D341Med (cell line): ENCODE data around the gene ZC3H7B.

Source experiments
- DNase-seq: peaks from one replicate; pipeline ENCODE4 v3.0.0; 2012; ENCODE audit warnings: low spot score

ZC3H7B gene

GRCh38 chr22:41356430-41357028, 55.2 kb downstream of the ZC3H7B start:
- no peak for DNase-seq

- no peak for DNase-seq
Observed at GRCh38 chr22:41357191-41357590, 55.9 kb downstream of the ZC3H7B start.

- DNase-seq, result no peak
Observed at GRCh38 chr22:41358927-41359326, 57.6 kb downstream of the ZC3H7B start.

- no peak for DNase-seq
Observed at GRCh38 chr22:41359376-41359775, 58.1 kb downstream of the ZC3H7B start.

GRCh38 chr22:41360126-41360525, 58.8 kb downstream of the ZC3H7B start:
- no peak for DNase-seq

GRCh38 chr22:41361716-41362310, 60.5 kb downstream of the ZC3H7B start:
- DNase-seq, result no peak

GRCh38 chr22:41362615-41363014, 61.3 kb downstream of the ZC3H7B start:
- DNase-seq, result no peak

- no peak for DNase-seq
Observed at GRCh38 chr22:41364233-41364632, 62.9 kb downstream of the ZC3H7B start.

GRCh38 chr22:41364955-41365354, 63.6 kb downstream of the ZC3H7B start:
- no peak for DNase-seq

- DNase-seq, result no peak
Observed at GRCh38 chr22:41365425-41365824, 64.1 kb downstream of the ZC3H7B start.

GRCh38 chr22:41366323-41367029, 65.2 kb downstream of the ZC3H7B start:
- DNase-seq, result no peak

- DNase-seq, result peak; percentile 96
Observed at GRCh38 chr22:41367039-41367679, 65.8 kb downstream of the ZC3H7B start.

- no peak for DNase-seq
Observed at GRCh38 chr22:41367680-41368542, 66.6 kb downstream of the ZC3H7B start.

- no peak for DNase-seq
Observed at GRCh38 chr22:41368543-41369423, 67.5 kb downstream of the ZC3H7B start.

- DNase-seq, result no peak
Observed at GRCh38 chr22:41369424-41369745, 68.1 kb downstream of the ZC3H7B start.

- DNase-seq, result no peak
Observed at GRCh38 chr22:41369837-41370236, 68.5 kb downstream of the ZC3H7B start.

- no peak for DNase-seq
Observed at GRCh38 chr22:41377846-41378245, 76.5 kb downstream of the ZC3H7B start.

GRCh38 chr22:41380993-41381328, 79.6 kb downstream of the ZC3H7B start:
- no peak for DNase-seq

GRCh38 chr22:41381329-41382097, 80.2 kb downstream of the ZC3H7B start, which contains the start of gene TEF:
Gene TEF (plus strand): TSS chr22:41381942. CDS start chr22:41382045, 103 bp downstream.
- peak; percentile 98 for DNase-seq

GRCh38 chr22:41382098-41382578, 80.8 kb downstream of the ZC3H7B start:
- DNase-seq, result peak; percentile 93
